Measurements from ENCODE around the gene ASIP. TPM values are rescaled to one million over a fixed set of nuclear protein-coding genes. Genes with fewer than 3 reads are reported as not detected.
"Not testable (repeated sequence)": the region's sequence is repeated elsewhere in the genome, so short reads cannot be mapped to it uniquely, and the experiment has no call there.

Gene ASIP
- not detected in 2 replicates for total RNA-seq

GRCh38 chr20:34240693-34241615 is at the start of gene ASIP:
Gene ASIP, plus strand, starts transcription at chr20:34241423. Its CDS starts 18,952 bp downstream, at chr20:34260375.
- intact Hi-C loops (cut with micrococcal nuclease), result no loop called here

GRCh38 chr20:34193051-34193450 is 48.2 kb upstream of the ASIP start:
- intact Hi-C loops (cut with micrococcal nuclease), result no loop called here

DNA sequence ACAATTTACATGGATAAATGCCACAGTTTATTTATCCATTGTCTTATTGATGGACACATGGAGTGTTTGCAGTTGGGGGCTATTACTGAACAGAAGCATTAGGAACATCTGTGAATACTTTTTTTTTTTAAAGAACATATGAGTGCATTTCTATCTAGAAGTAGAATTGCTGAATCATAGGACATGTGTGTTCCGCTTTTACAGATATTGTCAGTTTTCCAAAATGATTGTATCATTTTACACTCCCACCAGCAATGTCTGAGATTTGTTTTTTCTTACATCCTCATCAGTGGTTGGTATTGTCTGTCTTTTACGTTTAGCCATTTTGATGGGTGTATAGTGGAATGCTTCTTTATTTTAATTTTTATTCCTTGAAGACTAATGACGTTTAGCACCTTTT is 42.0 kb upstream of the ASIP start:
- intact Hi-C loops (cut with micrococcal nuclease), result no loop called here

DNA sequence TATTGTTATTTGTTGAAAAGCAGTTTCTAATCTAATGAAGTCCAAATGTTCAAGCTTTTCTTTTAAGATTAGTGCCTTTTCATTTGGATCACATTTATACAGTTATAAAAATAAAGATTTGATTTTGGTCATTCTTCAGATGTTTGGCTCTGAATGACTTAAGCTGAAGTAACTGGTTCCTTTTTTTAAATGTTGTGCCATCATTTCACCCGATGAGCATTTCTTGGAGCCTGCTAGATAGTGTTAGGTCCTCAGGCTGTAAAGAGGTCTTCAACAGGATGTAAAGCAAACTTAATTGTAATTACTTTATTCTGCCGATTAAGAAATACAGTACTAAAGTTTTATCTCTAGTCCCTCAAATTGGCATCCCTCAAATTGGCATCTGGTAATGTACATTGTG is 41.2 kb upstream of the ASIP start:
- intact Hi-C loops (cut with micrococcal nuclease), result no loop called here

GRCh38 chr20:34201531-34201930 is 39.7 kb upstream of the ASIP start:
- intact Hi-C loops (cut with micrococcal nuclease), result no loop called here

DNA sequence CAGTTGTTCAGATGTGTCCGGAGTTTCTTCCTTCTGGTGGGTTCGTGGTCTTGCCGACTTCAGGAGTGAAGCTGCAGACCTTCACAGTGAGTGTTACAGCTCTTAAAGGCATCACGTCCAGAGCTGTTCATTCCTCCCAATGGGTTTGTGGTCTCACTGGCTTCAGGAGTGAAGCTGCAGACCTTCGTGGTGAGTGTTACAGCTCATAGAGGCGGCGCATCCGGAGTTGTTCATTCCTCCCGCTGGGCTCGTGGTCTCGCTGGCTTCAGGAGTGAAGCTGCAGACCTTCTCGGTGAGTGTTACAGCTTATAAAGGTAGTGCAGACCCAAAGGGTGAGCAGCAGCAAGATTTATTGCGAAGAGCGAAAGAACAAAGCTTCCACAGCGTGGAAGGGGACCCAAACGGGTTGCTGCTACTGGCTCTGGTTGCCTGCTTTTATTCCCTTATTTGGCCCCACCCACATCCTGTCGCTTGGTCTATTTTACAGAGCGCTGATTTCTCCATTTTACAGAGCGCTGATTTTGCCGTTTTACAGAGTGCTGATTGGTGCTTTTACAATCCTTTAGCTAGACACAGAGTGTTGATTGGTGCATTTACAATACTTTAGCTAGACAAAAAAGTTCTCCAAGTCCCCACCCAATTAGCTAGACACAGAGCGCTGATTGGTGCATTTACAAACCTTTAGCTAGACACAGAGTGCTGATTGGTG is 35.9 kb upstream of the ASIP start:
- intact Hi-C loops (cut with micrococcal nuclease), result not testable (repeated sequence)

GRCh38 chr20:34209111-34209510 is 32.1 kb upstream of the ASIP start:
- intact Hi-C loops (cut with micrococcal nuclease), result no loop called here

DNA sequence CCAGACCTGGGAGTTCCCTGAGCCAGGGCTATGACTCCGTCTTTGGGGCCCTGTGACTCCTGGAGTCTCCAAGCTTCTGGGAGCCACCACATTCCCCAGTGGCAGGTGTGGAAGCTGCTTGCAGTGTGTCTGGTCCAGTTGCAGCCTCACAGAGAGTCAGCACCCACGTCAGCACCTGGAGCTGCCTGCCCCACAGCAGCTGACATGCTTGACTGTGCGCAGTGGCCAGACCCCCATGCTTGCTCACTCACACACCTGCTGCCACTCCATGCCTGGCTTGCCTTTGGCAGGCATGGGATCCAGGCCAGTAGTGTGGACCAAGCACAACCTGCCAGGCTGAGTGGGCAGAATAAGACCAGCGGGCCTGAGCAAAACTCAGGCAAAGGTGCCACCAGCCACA is 31.0 kb upstream of the ASIP start:
- intact Hi-C loops (cut with micrococcal nuclease), result no loop called here

- intact Hi-C loops (cut with micrococcal nuclease), result no loop called here
Observed at GRCh38 chr20:34211591-34211990, 29.6 kb upstream of the ASIP start.

DNA sequence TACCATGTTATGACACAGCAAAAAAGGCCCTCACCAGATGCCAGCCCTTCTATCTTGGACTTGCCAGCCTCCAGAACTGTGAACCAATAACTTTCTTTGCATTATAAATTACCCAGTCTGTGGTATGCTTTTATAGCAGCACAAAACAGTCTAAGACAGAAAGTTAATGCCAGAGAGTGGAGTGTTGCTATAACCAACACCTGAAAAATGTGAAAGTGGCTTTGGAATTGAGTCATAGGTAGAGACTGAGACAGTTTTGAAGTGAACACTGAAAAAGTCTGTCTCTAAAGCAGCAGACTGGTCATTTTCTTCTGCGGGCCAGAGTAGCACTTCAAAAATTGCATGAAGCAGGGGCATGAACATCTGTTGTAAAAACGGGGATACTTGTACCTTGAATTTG is 28.0 kb upstream of the ASIP start:
- intact Hi-C loops (cut with micrococcal nuclease), result no loop called here

DNA sequence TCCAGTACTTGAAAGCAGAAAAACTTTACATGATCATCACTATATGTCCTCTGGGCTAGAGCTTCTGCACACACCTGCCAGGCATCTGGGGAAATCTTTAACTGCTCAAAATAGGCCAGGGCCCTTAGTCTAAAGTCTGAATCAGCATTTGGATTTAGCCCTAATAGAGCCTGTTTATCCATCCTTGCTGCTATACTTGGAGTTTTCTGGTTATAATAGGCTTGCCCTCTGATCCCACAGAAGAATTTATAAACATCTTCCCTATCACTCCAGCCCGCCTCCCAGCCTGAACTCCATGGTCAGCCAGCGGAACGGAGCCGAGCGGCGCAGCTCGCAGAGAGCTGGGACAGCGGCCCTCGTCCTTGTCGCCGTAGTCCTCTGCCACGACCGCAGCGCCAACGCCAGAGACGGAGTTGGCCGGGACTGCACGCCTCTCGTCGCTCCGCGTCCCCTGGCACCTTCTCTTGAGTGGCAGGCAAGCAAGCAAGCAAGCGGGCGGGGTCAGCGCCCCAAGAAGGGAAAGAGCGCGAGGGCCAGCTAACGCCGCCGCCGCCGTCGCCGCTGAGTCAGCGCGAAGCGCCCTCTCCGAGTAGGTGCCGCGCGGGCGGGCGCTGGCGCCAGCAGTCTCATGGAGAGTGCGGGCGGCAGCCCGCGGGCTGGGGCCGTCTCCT is 25.4 kb upstream of the ASIP start:
- intact Hi-C loops (cut with micrococcal nuclease), result no loop called here

DNA sequence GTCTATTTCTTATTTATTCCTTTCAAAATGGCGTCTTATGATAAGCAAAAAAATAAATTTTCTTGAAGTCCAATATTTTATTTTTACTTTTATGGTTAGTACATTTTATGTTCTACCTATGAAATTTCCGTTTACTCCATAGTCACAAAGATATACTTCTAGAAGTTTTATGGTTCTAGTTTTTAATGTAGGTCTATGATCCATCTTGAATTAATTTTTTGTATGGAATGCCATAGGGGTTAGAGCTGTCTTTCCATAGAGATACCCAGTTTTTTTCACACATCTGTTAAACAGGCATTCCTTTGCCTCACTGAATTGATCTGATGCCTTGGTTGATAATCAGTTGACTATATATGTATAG is 24.9 kb upstream of the ASIP start:
- intact Hi-C loops (cut with micrococcal nuclease), result no loop called here

GRCh38 chr20:34220561-34220960 is 20.7 kb upstream of the ASIP start:
- intact Hi-C loops (cut with micrococcal nuclease), result no loop called here

DNA sequence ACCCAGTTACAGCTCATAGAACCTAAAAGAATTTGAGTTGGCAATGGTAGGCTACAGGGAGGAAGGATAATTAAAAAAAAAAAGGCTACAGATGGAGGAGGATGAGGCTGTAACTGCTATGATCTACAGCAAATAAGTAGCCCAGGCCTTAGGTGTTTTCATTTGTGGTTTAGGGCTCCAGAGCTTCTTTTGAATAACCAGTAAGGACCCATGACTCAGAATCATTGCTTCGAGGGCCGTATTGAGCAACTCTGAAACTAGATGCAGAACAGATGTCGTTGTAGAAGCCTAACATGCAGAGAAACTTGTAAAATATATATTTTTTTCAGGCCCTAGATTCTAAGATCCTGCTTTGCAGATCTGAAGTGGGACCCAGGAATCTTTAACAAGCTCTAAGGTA is 19.0 kb upstream of the ASIP start:
- intact Hi-C loops (cut with micrococcal nuclease), result no loop called here

GRCh38 chr20:34224251-34224650 is 17.0 kb upstream of the ASIP start:
- intact Hi-C loops (cut with micrococcal nuclease), result not testable (repeated sequence)

- intact Hi-C loops (cut with micrococcal nuclease), result no loop called here
Observed at GRCh38 chr20:34231634-34232033, 9.6 kb upstream of the ASIP start.

DNA sequence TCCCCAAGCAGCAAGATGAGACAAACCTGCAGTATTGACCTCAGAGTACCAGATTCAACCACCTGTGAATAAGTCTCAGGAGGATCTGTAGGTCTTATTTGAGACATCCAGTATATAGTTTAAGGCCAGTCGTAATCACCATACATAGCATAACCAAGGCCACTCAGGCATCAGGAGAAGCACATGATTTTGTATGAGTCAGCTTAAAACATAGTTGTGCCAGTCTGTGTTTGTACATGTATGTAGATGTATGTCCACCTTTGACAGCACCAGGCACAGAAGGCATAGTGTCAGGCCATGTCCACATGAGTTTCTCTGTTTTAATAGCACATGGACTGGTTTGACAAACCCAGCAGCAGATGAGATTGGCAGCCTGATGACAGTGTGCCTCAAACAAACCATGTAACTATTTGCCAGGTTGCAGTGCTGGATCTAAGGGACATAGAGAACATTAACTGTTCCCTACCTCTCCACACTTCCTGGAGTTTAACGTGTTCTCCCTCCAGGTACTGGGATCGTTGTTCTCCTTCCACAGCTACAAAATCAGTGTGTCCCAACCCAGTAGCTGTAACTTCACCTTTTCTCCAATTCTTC is 8.6 kb upstream of the ASIP start:
- intact Hi-C loops (cut with micrococcal nuclease), result no loop called here

GRCh38 chr20:34233687-34234086 is 7.5 kb upstream of the ASIP start:
- intact Hi-C loops (cut with micrococcal nuclease), result no loop called here

- intact Hi-C loops (cut with micrococcal nuclease), result no loop called here
Observed at GRCh38 chr20:34235875-34236274, 5.3 kb upstream of the ASIP start.

GRCh38 chr20:34237942-34238341 is 3.3 kb upstream of the ASIP start:
- intact Hi-C loops (cut with micrococcal nuclease), result no loop called here

GRCh38 chr20:34240121-34240520 is 1.1 kb upstream of the ASIP start:
- intact Hi-C loops (cut with micrococcal nuclease), result no loop called here

GRCh38 chr20:34242015-34242414 is 792 bp downstream of the ASIP start:
- intact Hi-C loops (cut with micrococcal nuclease), result not testable (repeated sequence)

Data from T-helper 1 cell treated with Interleukin-12 subunit alpha and Interleukin-12 subunit beta and Interleukin-4 antibody, amounts not matched to agents 30 ng/mL and 1 ng/mL, for 36 hours (primary cell).